ENCODE measurements around the gene BATF3.
"Not testable (repeated sequence)": the region's sequence is repeated elsewhere in the genome, so short reads cannot be mapped to it uniquely, and the experiment has no call there.

DNA sequence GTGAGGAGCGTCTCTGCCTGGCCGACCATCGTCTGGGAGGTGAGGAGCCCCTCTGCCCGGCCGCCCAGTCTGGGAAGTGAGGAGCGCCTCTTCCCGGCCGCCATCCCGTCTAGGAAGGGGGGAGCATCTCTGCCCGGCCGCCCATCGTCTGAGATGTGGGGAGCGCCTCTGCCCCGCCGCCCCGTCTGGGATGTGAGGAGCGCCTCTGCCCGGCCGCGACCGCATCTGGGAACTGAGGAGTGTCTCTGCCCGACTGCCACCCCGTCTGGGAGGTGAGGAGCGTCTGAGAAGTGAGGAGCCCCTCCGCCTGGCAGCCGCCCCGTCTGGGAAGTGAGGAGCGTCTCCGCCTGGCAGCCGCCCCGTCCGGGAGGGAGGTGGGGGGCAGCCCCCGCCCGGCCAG, 25.0 kb upstream of the BATF3 start:
- TF ChIP-seq, protein P1, sequence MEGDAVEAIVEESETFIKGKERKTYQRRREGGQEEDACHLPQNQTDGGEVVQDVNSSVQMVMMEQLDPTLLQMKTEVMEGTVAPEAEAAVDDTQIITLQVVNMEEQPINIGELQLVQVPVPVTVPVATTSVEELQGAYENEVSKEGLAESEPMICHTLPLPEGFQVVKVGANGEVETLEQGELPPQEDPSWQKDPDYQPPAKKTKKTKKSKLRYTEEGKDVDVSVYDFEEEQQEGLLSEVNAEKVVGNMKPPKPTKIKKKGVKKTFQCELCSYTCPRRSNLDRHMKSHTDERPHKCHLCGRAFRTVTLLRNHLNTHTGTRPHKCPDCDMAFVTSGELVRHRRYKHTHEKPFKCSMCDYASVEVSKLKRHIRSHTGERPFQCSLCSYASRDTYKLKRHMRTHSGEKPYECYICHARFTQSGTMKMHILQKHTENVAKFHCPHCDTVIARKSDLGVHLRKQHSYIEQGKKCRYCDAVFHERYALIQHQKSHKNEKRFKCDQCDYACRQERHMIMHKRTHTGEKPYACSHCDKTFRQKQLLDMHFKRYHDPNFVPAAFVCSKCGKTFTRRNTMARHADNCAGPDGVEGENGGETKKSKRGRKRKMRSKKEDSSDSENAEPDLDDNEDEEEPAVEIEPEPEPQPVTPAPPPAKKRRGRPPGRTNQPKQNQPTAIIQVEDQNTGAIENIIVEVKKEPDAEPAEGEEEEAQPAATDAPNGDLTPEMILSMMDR (conservative IDR thresholded peaks at IDR 0.05 in 1 of 2, IDR thresholded peaks at IDR 0.05 in 1 of 2; ENCODE audit: extremely low read depth in 1 of 2, insufficient read depth in 1 of 2, low read depth in 1 of 2, low read length in 2 of 2), result not testable (repeated sequence)
- not testable (repeated sequence) for TF ChIP-seq EZH2 (IDR thresholded peaks at IDR 0.05; ENCODE audit: borderline replicate concordance, low read length)
